Osteoblast (primary cell): ENCODE measurements around the gene SGK2. TPM values are rescaled to one million over a fixed set of nuclear protein-coding genes. Genes with fewer than 3 reads are reported as not detected.

ENCODE experiments used
- DNase-seq: peaks from one replicate; pipeline ENCODE4 v3.0.0; 2011; ENCODE audit warnings: low spot score, mixed read lengths; ENCODE audit not compliant: insufficient read length; ENCODE audit errors: missing footprints
- H2AFZ ChIP-seq: 2 replicates; pipeline ENCODE4 v1.6.0; 2011; ENCODE audit warnings: mild to moderate bottlenecking, low read length
- H3K27ac ChIP-seq: 2 replicates; pipeline ENCODE4 v1.5.1; 2011; ENCODE audit warnings: mild to moderate bottlenecking, low read depth, low read length, moderate library complexity
- H3K27me3 ChIP-seq: 2 replicates; pipeline ENCODE4 v1.6.0; 2012; ENCODE audit warnings: mild to moderate bottlenecking, control low read depth, inconsistent platforms, low read length, moderate library complexity; ENCODE audit not compliant: insufficient read depth
- H3K36me3 ChIP-seq: 2 replicates; pipeline ENCODE4 v1.5.1; 2011; ENCODE audit warnings: mild to moderate bottlenecking, low read length, control low read depth, moderate library complexity; ENCODE audit not compliant: insufficient read depth
- H3K4me1 ChIP-seq: 2 replicates; pipeline ENCODE4 v1.5.1; 2011; ENCODE audit warnings: mild to moderate bottlenecking, low read length, control low read depth, moderate library complexity; ENCODE audit not compliant: insufficient read depth
- H3K4me2 ChIP-seq: 2 replicates; pipeline ENCODE4 v1.6.0; 2011; ENCODE audit warnings: mild to moderate bottlenecking, low read length; ENCODE audit not compliant: insufficient read depth
- H3K4me3 ChIP-seq: fragments of 200-600 bp; sonication (generic); 3 replicates; pipeline ENCODE4 v1.5.1; 2012; ENCODE audit warnings: mild to moderate bottlenecking, low read length, inconsistent platforms; ENCODE audit not compliant: insufficient read depth
- H3K79me2 ChIP-seq: 2 replicates; pipeline ENCODE4 v1.6.0; 2012; ENCODE audit warnings: mild to moderate bottlenecking, low read length, control low read depth, inconsistent platforms; ENCODE audit not compliant: insufficient read depth
- H3K9me3 ChIP-seq: 2 replicates; pipeline ENCODE4 v1.5.1; 2011; ENCODE audit warnings: low read depth, low read length, control low read depth
- H4K20me1 ChIP-seq: 2 replicates; pipeline ENCODE4 v1.6.0; 2012; ENCODE audit warnings: mild to moderate bottlenecking, low read length, control low read depth; ENCODE audit not compliant: insufficient read depth
- CTCF ChIP-seq: IDR thresholded peaks from 2 replicates; pipeline ENCODE4 v1.5.1; 2011; ENCODE audit warnings: mild to moderate bottlenecking, low read depth, low read length, moderate library complexity; ENCODE audit errors: extremely low read depth
- total RNA-seq: library from RNA; depleted of rRNA; stranded (reverse); fragments of >200 nt; gene quantifications from 2 replicates; pipeline ENCODE4 v1.2.3, GENCODE V29; 2012

The SGK2 gene
- under 0.01 and 0.29 TPM in 2 replicates for total RNA-seq

- Histone ChIP-seq H3K79me2 (no peaks in the 10 kb centered on the region), H3K27me3 (no peaks in the 10 kb centered on the region), H3K27ac (no peak within 1 kb of the TSS), H4K20me1 (no peaks in the 10 kb centered on the region), H3K4me1 (no peaks in the 10 kb centered on the region), H2AFZ (no peak within 1 kb of the TSS), H3K4me2 (no peak within 1 kb of the TSS), H3K4me3 (no peak within 1 kb of the TSS), H3K36me3 (no peaks in the 10 kb centered on the region), H3K9me3 (no peaks in the 10 kb centered on the region)
- TF ChIP-seq CTCF: no peak
- peak; percentile 95 for DNase-seq
Observed at GRCh38 chr20:43558412-43559146, at the start of gene SGK2. Gene SGK2 (plus strand): TSS chr20:43559027. CDS start chr20:43566496, 7,469 bp downstream.

GRCh38 chr20:43511879-43512278 lies 46.9 kb upstream of the SGK2 start:
- TF ChIP-seq CTCF: no peak
- no peaks in the 10 kb centered on the region for H3K9me3 ChIP-seq
- H3K4me1 ChIP-seq: peaks cover 5% of the 10 kb centered on the region
- no peak overlapping the region for H3K4me2 ChIP-seq
- no peak overlapping the region for H3K4me3 ChIP-seq
- H3K27ac ChIP-seq: no peak overlapping the region
- peaks cover 19% of the 10 kb centered on the region for H3K27me3 ChIP-seq
- H4K20me1 ChIP-seq: no peaks in the 10 kb centered on the region
- no peak overlapping the region for H2AFZ ChIP-seq
- no peaks in the 10 kb centered on the region for H3K79me2 ChIP-seq
- no peak for DNase-seq
- no peaks in the 10 kb centered on the region for H3K36me3 ChIP-seq

- no peak for TF ChIP-seq CTCF
- Histone ChIP-seq H3K9me3 (no peaks in the 10 kb centered on the region), H2AFZ (peak overlapping the region; percentile 88), H3K79me2 (no peaks in the 10 kb centered on the region), H3K4me2 (peak overlapping the region; percentile 86), H3K4me1 (peaks cover 5% of the 10 kb centered on the region), H3K4me3 (peak overlapping the region; percentile 77), H3K36me3 (no peaks in the 10 kb centered on the region), H3K27me3 (peaks cover 6% of the 10 kb centered on the region), H4K20me1 (no peaks in the 10 kb centered on the region), H3K27ac (no peak overlapping the region)
- no peak for DNase-seq
Observed at GRCh38 chr20:43513372-43513930, 45.4 kb upstream of the SGK2 start.

GRCh38 chr20:43513931-43514647 lies 44.7 kb upstream of the SGK2 start:
- Histone ChIP-seq H2AFZ (peak overlapping the region; percentile 93), H3K4me3 (peak overlapping the region; percentile 77), H3K79me2 (no peaks in the 10 kb centered on the region), H3K36me3 (no peaks in the 10 kb centered on the region), H3K27ac (no peak overlapping the region), H3K4me2 (peak overlapping the region; percentile 86), H3K27me3 (peaks cover 3% of the 10 kb centered on the region), H3K9me3 (no peaks in the 10 kb centered on the region), H4K20me1 (no peaks in the 10 kb centered on the region), H3K4me1 (peaks cover 5% of the 10 kb centered on the region)
- TF ChIP-seq CTCF: peak; percentile 19
- peak; percentile 99 for DNase-seq
